HepG2 (cell line): ENCODE measurements around the gene OOSP3. TPM values are rescaled to one million over a fixed set of nuclear protein-coding genes. Genes with fewer than 3 reads are reported as not detected.

Experiments
- ATAC-seq: fragments of 200-7000 bp; cut with Tn5 transposase; 3 replicates; pipeline ENCODE4 v1.9.1; 2020; ENCODE audit warnings: mild to moderate bottlenecking, moderate library complexity
- BruUV-seq: library from RNA; stranded (reverse); fragments of 400-500 nt; replicated peaks from 2 replicates; lab custom pipeline; 2021; lab: Mats Ljungman, UMichigan
- CTCF ChIA-PET: fragments of 300-600 bp; formaldehyde crosslinking; extraction: SDS; loops from one replicate; lab custom pipeline; 2021; ENCODE audit warnings: low total read pairs, inconsistent platforms, low intra/inter-chr PET ratio; lab: Yijun Ruan, JAX
- POLR2A ChIA-PET: fragments of 350-600 bp; sonication (Branson Sonifier 250); formaldehyde crosslinking; loops from one replicate; lab custom pipeline; 2020; ENCODE audit warnings: antibody characterized with exemption, inconsistent platforms; lab: Yijun Ruan, JAX
- DNase-seq: peaks from one replicate; pipeline ENCODE4 v3.0.0-alpha.2; 2015; ENCODE audit warnings: low spot score
- FAIRE-seq: peaks from 3 replicates; lab custom pipeline; 2011; peaks lifted over from hg19 to GRCh38; lab: Jason Lieb, UNC
- H2AFZ ChIP-seq: one replicate; pipeline ENCODE4 v1.6.1; 2011; ENCODE audit warnings: low read length, inconsistent platforms
- H3K27ac ChIP-seq: fragments of 300-600 bp; 3 replicates; pipeline ENCODE4 v1.8.0; 2011; ENCODE audit warnings: mixed run types, mild to moderate bottlenecking, mixed read lengths, low read length, inconsistent platforms; ENCODE audit not compliant: insufficient read depth; ENCODE audit errors: extremely low read length
- H3K27me3 ChIP-seq, 2 experiments: fragments of 200-600 bp in 1 of 2; 2 replicates in 1 of 2; 3 replicates in 1 of 2; pipeline versions ENCODE4 v1.6.0 to v1.8.0; 2011; ENCODE audit warnings: low read length in 2 of 2, mild to moderate bottlenecking in 2 of 2, moderate library complexity in 2 of 2, inconsistent platforms in 1 of 2; ENCODE audit not compliant: insufficient read depth in 2 of 2, control insufficient read depth in 1 of 2
- H3K36me3 ChIP-seq, 2 experiments: fragments of 200-600 bp in 1 of 2; replicated peaks in 1 of 2; 2 replicates in 1 of 2; 3 replicates in 1 of 2; pipeline versions ENCODE4 v1.5.1 to v1.8.0; 2011; ENCODE audit warnings: low read length in 2 of 2, inconsistent platforms in 1 of 2; ENCODE audit not compliant: insufficient read depth in 2 of 2, control insufficient read depth in 1 of 2
- H3K4me1 ChIP-seq: 2 replicates; pipeline ENCODE4 v1.5.1; 2012; ENCODE audit warnings: low read length, inconsistent platforms; ENCODE audit not compliant: insufficient read depth
- H3K4me2 ChIP-seq: 2 replicates; pipeline ENCODE4 v1.6.0; 2011; ENCODE audit warnings: low read depth, low read length, inconsistent platforms
- H3K4me3 ChIP-seq, 3 experiments: fragments of 200-600 bp in 1 of 3; sonication (generic), shearing (Covaris generic) in 1 of 3; replicated peaks in 1 of 3; 2 replicates each; pipeline ENCODE4 v1.5.1; 2011 to 2016; ENCODE audit warnings: low read length in 3 of 3, inconsistent platforms in 2 of 3, low read depth in 2 of 3, mild to moderate bottlenecking in 2 of 3, control low read depth in 1 of 3, mixed read lengths in 1 of 3; ENCODE audit not compliant: insufficient read depth in 1 of 3
- H3K79me2 ChIP-seq: one replicate; pipeline ENCODE4 v1.6.1; 2011; ENCODE audit warnings: low read length, inconsistent platforms; ENCODE audit not compliant: insufficient read depth
- H3K9ac ChIP-seq: 2 replicates; pipeline ENCODE4 v1.6.0; 2011; ENCODE audit warnings: mild to moderate bottlenecking, low read depth, low read length, inconsistent platforms; ENCODE audit not compliant: insufficient read depth
- H3K9me3 ChIP-seq: 2 replicates; pipeline ENCODE4 v1.5.1; 2012; ENCODE audit warnings: mild to moderate bottlenecking, low read length
- H4K20me1 ChIP-seq: 2 replicates; pipeline ENCODE4 v1.6.0; 2011; ENCODE audit warnings: inconsistent platforms, mild to moderate bottlenecking, low read length, moderate library complexity; ENCODE audit not compliant: insufficient read depth
- HNF4A ChIP-seq: sonication (generic); formaldehyde crosslinking; IDR thresholded peaks from 2 replicates; pipeline ENCODE4 v1.4.0; 2020; ENCODE audit warnings: missing genetic modification reagents
- KAT8 ChIP-seq: IDR thresholded peaks from 2 replicates; pipeline ENCODE4 v1.6.1; 2016; ENCODE audit warnings: missing genetic modification reagents, missing compliant biosample characterization
- MAFK ChIP-seq, 2 experiments: IDR thresholded peaks in 1 of 2; conservative IDR thresholded peaks in 1 of 2; 2 replicates each; pipeline ENCODE4 v1.6.1; 2011; ENCODE audit warnings: improper control_type of control experiment in 2 of 2, low read length in 2 of 2
- SAFB2 ChIP-seq: sonication (generic); formaldehyde crosslinking; IDR thresholded peaks from 2 replicates; pipeline ENCODE4 v1.5.1; 2020; ENCODE audit warnings: missing genetic modification reagents, low read depth, mild to moderate bottlenecking, borderline replicate concordance
- ZNF3 ChIP-seq: IDR thresholded peaks from 2 replicates; pipeline ENCODE4 v1.7.0; 2017; ENCODE audit warnings: inconsistent platforms
- ZNF367 ChIP-seq: sonication (generic); formaldehyde crosslinking; IDR thresholded peaks from 2 replicates; pipeline ENCODE4 v1.4.0; 2020; ENCODE audit warnings: missing genetic modification reagents, borderline replicate concordance
- ZNF430 ChIP-seq: sonication (generic); formaldehyde crosslinking; IDR thresholded peaks from 2 replicates; pipeline ENCODE4 v1.9.0; 2021; ENCODE audit warnings: mild to moderate bottlenecking, missing genetic modification reagents
- ZNF572 ChIP-seq: sonication (generic); formaldehyde crosslinking; IDR thresholded peaks from 2 replicates; pipeline ENCODE4 v1.5.1; 2020; ENCODE audit warnings: mild to moderate bottlenecking, missing genetic modification reagents
- ZSCAN30 ChIP-seq: sonication (generic); formaldehyde crosslinking; IDR thresholded peaks from 2 replicates; pipeline ENCODE4 v1.5.0; 2020; ENCODE audit warnings: mild to moderate bottlenecking, missing genetic modification reagents
- WGBS: methylation state at CpG from one replicate; pipeline ENCODE4 v1.1.6; 2017; ENCODE audit warnings: low lambda C conversion rate; 5-methylcytosine and 5-hydroxymethylcytosine counted together
- in situ Hi-C: cut with HindIII; loops from 2 replicates; pipeline ENCODE4 v1.10.0; 2017; ENCODE audit warnings: low pct_unique_long_range_greater_than_20kb; ENCODE audit not compliant: extremely low pct_ligation_motif_present
- intact Hi-C: fragments of 100-400 bp; cut with micrococcal nuclease; formaldehyde crosslinking; loops from one replicate; pipeline ENCODE4 v1.10.0; 2022; ENCODE audit not compliant: unreplicated experiment
- polyA plus RNA-seq, 8 experiments: library from polyadenylated mRNA; depleted of rRNA in 3 of 8; stranded (reverse) in 7 of 8; unstranded in 1 of 8; fragments of >200 nt; fragmentation: Illumina TruSeq in 4 of 8; extraction: Trizol in 4 of 8; gene quantifications; 2 replicates each; pipeline versions ENCODE4 v1.2.1 to v1.2.3, GENCODE V29; 2011 to 2016; ENCODE audit warnings: low read depth in 4 of 8, missing spikeins in 1 of 8, mixed read lengths in 1 of 8; ENCODE audit not compliant: insufficient read depth in 1 of 8
- total RNA-seq, 5 experiments: library from RNA; depleted of rRNA; stranded (reverse); fragments of >200 nt; fragmentation: Illumina TruSeq; extraction: Trizol; gene quantifications; 2 replicates each; pipeline ENCODE4 v1.2.3, GENCODE V29; 2016; ENCODE audit warnings: low read depth in 1 of 5
- TF ChIP-seq, protein P1 (sequence below): sonication (generic); formaldehyde crosslinking; IDR thresholded peaks from 2 replicates; pipeline ENCODE4 v1.4.0; 2020; ENCODE audit warnings: missing genetic modification reagents, borderline replicate concordance
- TF ChIP-seq, protein P2 (sequence below): IDR thresholded peaks from 2 replicates; pipeline ENCODE4 v1.6.1; 2012; ENCODE audit warnings: inconsistent platforms
- TF ChIP-seq, protein P3 (sequence below): sonication (generic); formaldehyde crosslinking; IDR thresholded peaks from 2 replicates; pipeline ENCODE4 v1.8.0; 2022; ENCODE audit warnings: mild to moderate bottlenecking, missing genetic modification reagents, moderate library complexity
- TF ChIP-seq, protein P4 (sequence below): sonication (generic); formaldehyde crosslinking; IDR thresholded peaks from 2 replicates; pipeline ENCODE4 v1.4.0; 2020; ENCODE audit warnings: missing genetic modification reagents

OOSP3 gene
- total and polyA plus RNA-seq, 2 of the 13 experiments (the other 11 are each of a cell fraction or from before 2014, with no cell fraction given) = not detected

DNA sequence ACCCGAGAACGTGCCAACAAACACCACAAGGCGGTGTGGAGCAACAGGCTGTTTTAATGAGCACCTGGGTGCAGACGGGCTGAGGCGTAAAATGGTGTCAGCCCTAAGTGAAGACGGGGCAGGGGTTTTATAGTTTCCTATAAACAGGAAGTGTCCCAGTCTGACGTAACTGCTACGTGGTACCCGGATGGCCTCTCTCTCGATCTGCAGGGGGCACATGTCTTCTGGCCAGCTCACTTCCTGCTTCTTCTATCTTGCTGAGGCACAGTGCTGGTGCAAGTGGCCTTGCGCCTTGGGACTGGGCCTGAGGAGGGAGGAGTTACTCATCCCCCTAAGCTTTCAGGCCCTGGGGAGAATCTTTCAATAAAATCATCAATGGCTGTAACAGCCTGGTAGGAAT is 20.9 kb downstream of the OOSP3 start (continued):
- TF ChIP-seq, protein P1, sequence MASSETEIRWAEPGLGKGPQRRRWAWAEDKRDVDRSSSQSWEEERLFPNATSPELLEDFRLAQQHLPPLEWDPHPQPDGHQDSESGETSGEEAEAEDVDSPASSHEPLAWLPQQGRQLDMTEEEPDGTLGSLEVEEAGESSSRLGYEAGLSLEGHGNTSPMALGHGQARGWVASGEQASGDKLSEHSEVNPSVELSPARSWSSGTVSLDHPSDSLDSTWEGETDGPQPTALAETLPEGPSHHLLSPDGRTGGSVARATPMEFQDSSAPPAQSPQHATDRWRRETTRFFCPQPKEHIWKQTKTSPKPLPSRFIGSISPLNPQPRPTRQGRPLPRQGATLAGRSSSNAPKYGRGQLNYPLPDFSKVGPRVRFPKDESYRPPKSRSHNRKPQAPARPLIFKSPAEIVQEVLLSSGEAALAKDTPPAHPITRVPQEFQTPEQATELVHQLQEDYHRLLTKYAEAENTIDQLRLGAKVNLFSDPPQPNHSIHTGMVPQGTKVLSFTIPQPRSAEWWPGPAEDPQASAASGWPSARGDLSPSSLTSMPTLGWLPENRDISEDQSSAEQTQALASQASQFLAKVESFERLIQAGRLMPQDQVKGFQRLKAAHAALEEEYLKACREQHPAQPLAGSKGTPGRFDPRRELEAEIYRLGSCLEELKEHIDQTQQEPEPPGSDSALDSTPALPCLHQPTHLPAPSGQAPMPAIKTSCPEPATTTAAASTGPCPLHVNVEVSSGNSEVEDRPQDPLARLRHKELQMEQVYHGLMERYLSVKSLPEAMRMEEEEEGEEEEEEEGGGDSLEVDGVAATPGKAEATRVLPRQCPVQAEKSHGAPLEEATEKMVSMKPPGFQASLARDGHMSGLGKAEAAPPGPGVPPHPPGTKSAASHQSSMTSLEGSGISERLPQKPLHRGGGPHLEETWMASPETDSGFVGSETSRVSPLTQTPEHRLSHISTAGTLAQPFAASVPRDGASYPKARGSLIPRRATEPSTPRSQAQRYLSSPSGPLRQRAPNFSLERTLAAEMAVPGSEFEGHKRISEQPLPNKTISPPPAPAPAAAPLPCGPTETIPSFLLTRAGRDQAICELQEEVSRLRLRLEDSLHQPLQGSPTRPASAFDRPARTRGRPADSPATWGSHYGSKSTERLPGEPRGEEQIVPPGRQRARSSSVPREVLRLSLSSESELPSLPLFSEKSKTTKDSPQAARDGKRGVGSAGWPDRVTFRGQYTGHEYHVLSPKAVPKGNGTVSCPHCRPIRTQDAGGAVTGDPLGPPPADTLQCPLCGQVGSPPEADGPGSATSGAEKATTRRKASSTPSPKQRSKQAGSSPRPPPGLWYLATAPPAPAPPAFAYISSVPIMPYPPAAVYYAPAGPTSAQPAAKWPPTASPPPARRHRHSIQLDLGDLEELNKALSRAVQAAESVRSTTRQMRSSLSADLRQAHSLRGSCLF = no peak
- TF ChIP-seq HNF4A (no peak), ZNF572 (no peak)

DNA sequence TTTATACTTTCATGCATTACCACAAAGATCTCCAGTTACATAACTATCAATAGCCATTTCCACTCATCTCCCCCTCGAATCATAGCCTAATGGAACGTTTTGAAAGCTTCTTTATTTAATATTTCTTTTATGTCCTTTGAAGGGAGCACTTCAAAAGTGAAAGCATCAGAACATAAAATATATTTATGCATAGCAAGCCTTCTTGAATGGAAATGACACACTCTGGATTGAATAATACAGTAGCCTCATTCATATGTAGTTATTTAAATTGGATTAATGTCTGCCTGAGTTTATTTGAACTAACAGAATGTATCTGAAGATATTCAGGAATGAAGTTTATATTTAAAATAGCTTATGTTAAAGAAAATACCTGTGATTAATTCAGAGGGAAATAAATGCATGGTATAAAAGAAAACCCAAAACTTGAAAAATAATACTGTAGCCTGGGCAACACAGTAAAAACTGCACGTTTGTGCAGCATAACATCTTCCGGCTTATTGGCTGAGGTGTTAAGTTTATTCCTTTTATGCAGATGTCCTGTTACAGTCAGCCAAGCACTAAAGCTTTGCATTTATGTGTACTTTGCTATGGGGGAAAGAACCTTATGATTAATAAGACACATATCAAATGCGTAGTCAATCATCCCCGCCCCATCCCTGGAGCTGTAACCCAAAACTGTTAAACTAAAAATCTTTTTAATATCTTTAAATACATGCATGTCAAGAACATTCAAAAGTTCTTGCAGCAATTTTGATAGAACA is 22.0 kb downstream of the OOSP3 start:
- H3K27me3 ChIP-seq = no peaks in the 10 kb centered on the region
- 22% methylated on average over 6 of the region's 6 CpGs for WGBS
- FAIRE-seq = no peak
- TF ChIP-seq KAT8 = no peak
- TF ChIP-seq ZNF3 (CRISPR knock-in tag) = no peak
- TF ChIP-seq, protein P2, sequence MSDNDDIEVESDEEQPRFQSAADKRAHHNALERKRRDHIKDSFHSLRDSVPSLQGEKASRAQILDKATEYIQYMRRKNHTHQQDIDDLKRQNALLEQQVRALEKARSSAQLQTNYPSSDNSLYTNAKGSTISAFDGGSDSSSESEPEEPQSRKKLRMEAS = no peak
- TF ChIP-seq ZSCAN30 (CRISPR knock-in tag) = no peak
- no peak for TF ChIP-seq ZNF430
- no peak for TF ChIP-seq SAFB2 (CRISPR knock-in tag)
- TF ChIP-seq, protein P3, sequence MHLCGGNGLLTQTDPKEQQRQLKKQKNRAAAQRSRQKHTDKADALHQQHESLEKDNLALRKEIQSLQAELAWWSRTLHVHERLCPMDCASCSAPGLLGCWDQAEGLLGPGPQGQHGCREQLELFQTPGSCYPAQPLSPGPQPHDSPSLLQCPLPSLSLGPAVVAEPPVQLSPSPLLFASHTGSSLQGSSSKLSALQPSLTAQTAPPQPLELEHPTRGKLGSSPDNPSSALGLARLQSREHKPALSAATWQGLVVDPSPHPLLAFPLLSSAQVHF (CRISPR knock-in tag) = no peak
- TF ChIP-seq, protein P4, sequence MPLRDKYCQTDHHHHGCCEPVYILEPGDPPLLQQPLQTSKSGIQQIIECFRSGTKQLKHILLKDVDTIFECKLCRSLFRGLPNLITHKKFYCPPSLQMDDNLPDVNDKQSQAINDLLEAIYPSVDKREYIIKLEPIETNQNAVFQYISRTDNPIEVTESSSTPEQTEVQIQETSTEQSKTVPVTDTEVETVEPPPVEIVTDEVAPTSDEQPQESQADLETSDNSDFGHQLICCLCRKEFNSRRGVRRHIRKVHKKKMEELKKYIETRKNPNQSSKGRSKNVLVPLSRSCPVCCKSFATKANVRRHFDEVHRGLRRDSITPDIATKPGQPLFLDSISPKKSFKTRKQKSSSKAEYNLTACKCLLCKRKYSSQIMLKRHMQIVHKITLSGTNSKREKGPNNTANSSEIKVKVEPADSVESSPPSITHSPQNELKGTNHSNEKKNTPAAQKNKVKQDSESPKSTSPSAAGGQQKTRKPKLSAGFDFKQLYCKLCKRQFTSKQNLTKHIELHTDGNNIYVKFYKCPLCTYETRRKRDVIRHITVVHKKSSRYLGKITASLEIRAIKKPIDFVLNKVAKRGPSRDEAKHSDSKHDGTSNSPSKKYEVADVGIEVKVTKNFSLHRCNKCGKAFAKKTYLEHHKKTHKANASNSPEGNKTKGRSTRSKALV (CRISPR knock-in tag) = no peak
- TF ChIP-seq ZNF367 (CRISPR knock-in tag) = no peak
- TF ChIP-seq MAFK (conservative IDR thresholded peaks at IDR 0.05 in 1 of 2, IDR thresholded peaks at IDR 0.05 in 1 of 2; ENCODE audit: low read length in 2 of 2) = no peak
- TF ChIP-seq, all 625 proteins: peak for 0
- Histone ChIP-seq H3K4me3 (no peak overlapping the region), H3K4me2 (no peak overlapping the region), H3K9me3 (no peaks in the 10 kb centered on the region), H3K36me3 (no peaks in the 10 kb centered on the region), H4K20me1 (no peaks in the 10 kb centered on the region), H3K79me2 (no peaks in the 10 kb centered on the region), H2AFZ (no peak overlapping the region), H3K9ac (no peak overlapping the region), H3K4me1 (no peaks in the 10 kb centered on the region), H3K27ac (no peak overlapping the region)
- in situ Hi-C loops (no loop called here), intact Hi-C loops (no loop called here)
- ATAC-seq (no peak), DNase-seq (no peak)
- ChIA-PET CTCF (no interaction called here), POLR2A (no interaction called here)
- BruUV-seq = no TSS peak
